ENCODE data around the gene INO80D. TPM values are rescaled to one million over a fixed set of nuclear protein-coding genes. Genes with fewer than 3 reads are reported as not detected.
"Not testable (repeated sequence)": the region's sequence is repeated elsewhere in the genome, so short reads cannot be mapped to it uniquely, and the experiment has no call there.

INO80D gene
- polyA plus RNA-seq (2013, experiment 1 of 2), result 2.8 TPM
- 2.7 TPM for polyA plus RNA-seq (2013, experiment 2 of 2)

DNA sequence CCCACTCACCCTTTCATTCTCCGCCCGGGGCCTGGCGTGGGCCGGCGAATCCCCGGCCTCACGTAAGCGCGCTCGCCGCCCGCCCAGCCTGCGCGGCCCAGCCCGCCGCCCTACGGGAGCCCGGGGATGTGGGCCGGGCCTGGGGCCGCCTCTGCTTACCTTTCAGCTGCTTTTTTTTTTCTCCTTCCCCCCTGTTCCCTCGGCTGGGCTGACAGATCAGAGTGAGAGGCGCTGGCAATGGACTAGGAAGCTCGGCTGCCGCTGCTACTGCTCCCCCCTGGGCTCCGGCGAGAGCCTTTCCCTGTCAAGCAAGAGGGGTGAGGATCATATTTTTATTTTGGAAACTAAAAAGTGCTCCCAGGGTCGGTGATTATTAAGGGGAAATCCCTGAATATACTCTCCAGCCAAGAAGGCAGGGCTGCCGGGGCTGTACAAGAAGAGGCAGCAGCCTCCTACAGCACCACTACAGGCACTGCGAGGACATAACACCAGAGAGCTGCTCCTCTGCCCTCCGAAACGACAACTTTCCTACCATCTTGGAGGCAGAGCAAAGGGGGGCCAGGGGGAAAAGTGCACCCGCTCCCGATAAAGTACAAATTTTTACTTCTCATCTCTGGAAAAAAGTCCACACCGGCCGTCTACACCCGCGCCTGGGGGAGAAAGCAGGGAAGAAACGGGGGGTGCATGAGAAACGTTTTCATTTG, at the start of gene INO80D:
Gene INO80D (minus strand): TSS at position 433 of the 704 bp plus-strand sequence. CDS start 23,158 bp downstream, outside the sequence.
- peak within 1 kb of the TSS; percentile 23 for H2BK120ac ChIP-seq (ENCODE audit: low read depth, low read length)
- H3K9me3 ChIP-seq (ENCODE audit: control insufficient read depth, low read length), result no peaks in the 10 kb centered on the region
- H3K18ac ChIP-seq (ENCODE audit: low read depth in 1 of 2, low read length in 2 of 2), result peak within 1 kb of the TSS; percentile 94
- H3K79me1 ChIP-seq (replicated peaks; ENCODE audit: low read length, poor library complexity, severe bottlenecking), result peaks cover 4% of the 10 kb centered on the region
- H3K9ac ChIP-seq (ENCODE audit: low read length), result peak within 1 kb of the TSS; percentile 98
- H3K27me3 ChIP-seq (ENCODE audit: control insufficient read depth in 1 of 2, insufficient read depth in 1 of 2, low read length in 2 of 2), result no peaks in the 10 kb centered on the region
- no peak within 1 kb of the TSS for H2BK12ac ChIP-seq (ENCODE audit: low read length in 2 of 2)
- peak within 1 kb of the TSS; percentile 91 to 94 for H3K14ac ChIP-seq (ENCODE audit: low read length in 2 of 2)
- H3K27ac ChIP-seq (ENCODE audit: low read length, poor library complexity, severe bottlenecking), result peak within 1 kb of the TSS; percentile 100
- no peak within 1 kb of the TSS for H3K23ac ChIP-seq (ENCODE audit: low read length in 2 of 2)
- H4K91ac ChIP-seq (ENCODE audit: low read length), result peak within 1 kb of the TSS; percentile 92
- H2AFZ ChIP-seq (ENCODE audit: low read depth, low read length), result peak within 1 kb of the TSS; percentile 82
- peak within 1 kb of the TSS; percentile 95 to 99 for H3K4ac ChIP-seq (ENCODE audit: low read depth in 1 of 2, low read length in 2 of 2)
- peak within 1 kb of the TSS; percentile 80 to 83 for H3K4me3 ChIP-seq (ENCODE audit: insufficient read depth in 1 of 2, low read depth in 1 of 2, low read length in 2 of 2)
- H2AK5ac ChIP-seq (ENCODE audit: low read length, severe bottlenecking), result peak within 1 kb of the TSS; percentile 87
- H3K4me1 ChIP-seq (ENCODE audit: control insufficient read depth, insufficient read depth, low read depth, low read length), result no peaks in the 10 kb centered on the region
- peaks cover 0 to 5% of the 10 kb centered on the region in 2 experiments for H3K36me3 ChIP-seq (ENCODE audit: control insufficient read depth in 1 of 2, insufficient read depth in 2 of 2, low read depth in 1 of 2, low read length in 2 of 2)
- DNase-seq, result peak; percentile 93
- H4K8ac ChIP-seq (ENCODE audit: low read length), result peak within 1 kb of the TSS; percentile 97
- H2BK15ac ChIP-seq (ENCODE audit: low read depth, poor library complexity, severe bottlenecking), result peak within 1 kb of the TSS; percentile 89
- H2BK5ac ChIP-seq (ENCODE audit: low read depth, low read length, poor library complexity, severe bottlenecking), result peak within 1 kb of the TSS; percentile 97
- H3K4me2 ChIP-seq (ENCODE audit: low read length, poor library complexity, severe bottlenecking), result peak within 1 kb of the TSS; percentile 88
- WGBS, result under 1% methylated on average over 35 of the region's 39 CpGs

DNA sequence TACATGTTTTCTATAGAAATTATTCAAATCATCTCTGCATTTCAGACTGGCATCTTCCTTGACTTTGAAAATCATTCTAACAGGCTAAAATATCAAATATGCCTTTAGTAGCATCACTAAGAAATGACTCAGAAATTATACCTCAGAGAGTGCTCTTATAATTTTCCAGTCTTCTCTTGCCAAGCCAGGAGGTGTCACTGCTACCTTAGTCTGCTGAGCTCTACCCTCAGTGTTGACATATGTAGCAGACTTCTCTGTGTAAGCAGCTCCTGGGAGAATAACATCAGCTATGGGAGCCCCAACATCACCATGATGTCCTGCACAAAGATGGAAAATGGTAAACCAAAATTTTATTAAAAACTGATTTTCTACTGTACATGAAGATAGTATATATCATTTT, 41.7 kb upstream of the INO80D start:
- DNase-seq, result no peak
- H2BK120ac ChIP-seq (ENCODE audit: low read depth, low read length), result no peak overlapping the region
- no peak overlapping the region for H3K9ac ChIP-seq (ENCODE audit: low read length)
- no peaks in the 10 kb centered on the region for H3K27me3 ChIP-seq (ENCODE audit: control insufficient read depth in 1 of 2, insufficient read depth in 1 of 2, low read length in 2 of 2)
- no peak overlapping the region for H2BK5ac ChIP-seq (ENCODE audit: low read depth, low read length, poor library complexity, severe bottlenecking)
- no peak overlapping the region for H2AK5ac ChIP-seq (ENCODE audit: low read length, severe bottlenecking)
- H3K79me1 ChIP-seq (replicated peaks; ENCODE audit: low read length, poor library complexity, severe bottlenecking), result peaks cover 8% of the 10 kb centered on the region
- H4K8ac ChIP-seq (ENCODE audit: low read length), result no peak overlapping the region
- no peak overlapping the region for H3K4me3 ChIP-seq (ENCODE audit: insufficient read depth in 1 of 2, low read depth in 1 of 2, low read length in 2 of 2)
- H3K27ac ChIP-seq (ENCODE audit: low read length, poor library complexity, severe bottlenecking), result no peak overlapping the region
- no peak overlapping the region for H3K4me2 ChIP-seq (ENCODE audit: low read length, poor library complexity, severe bottlenecking)
- H3K4me1 ChIP-seq (ENCODE audit: control insufficient read depth, insufficient read depth, low read depth, low read length), result peaks cover 2% of the 10 kb centered on the region
- H2AFZ ChIP-seq (ENCODE audit: low read depth, low read length), result no peak overlapping the region
- no peak overlapping the region for H2BK15ac ChIP-seq (ENCODE audit: low read depth, poor library complexity, severe bottlenecking)
- H3K14ac ChIP-seq (ENCODE audit: low read length in 2 of 2), result no peak overlapping the region
- no peak overlapping the region for H3K23ac ChIP-seq (ENCODE audit: low read length in 2 of 2)
- no peaks in the 10 kb centered on the region for H3K9me3 ChIP-seq (ENCODE audit: control insufficient read depth, low read length)
- H3K4ac ChIP-seq (ENCODE audit: low read depth in 1 of 2, low read length in 2 of 2), result no peak overlapping the region
- no peak overlapping the region for H4K91ac ChIP-seq (ENCODE audit: low read length)
- H2BK12ac ChIP-seq (ENCODE audit: low read length in 2 of 2), result no peak overlapping the region
- H3K18ac ChIP-seq (ENCODE audit: low read depth in 1 of 2, low read length in 2 of 2), result no peak overlapping the region
- peaks cover 27 to 89% of the 10 kb centered on the region in 2 experiments for H3K36me3 ChIP-seq (ENCODE audit: control insufficient read depth in 1 of 2, insufficient read depth in 2 of 2, low read depth in 1 of 2, low read length in 2 of 2)

DNA sequence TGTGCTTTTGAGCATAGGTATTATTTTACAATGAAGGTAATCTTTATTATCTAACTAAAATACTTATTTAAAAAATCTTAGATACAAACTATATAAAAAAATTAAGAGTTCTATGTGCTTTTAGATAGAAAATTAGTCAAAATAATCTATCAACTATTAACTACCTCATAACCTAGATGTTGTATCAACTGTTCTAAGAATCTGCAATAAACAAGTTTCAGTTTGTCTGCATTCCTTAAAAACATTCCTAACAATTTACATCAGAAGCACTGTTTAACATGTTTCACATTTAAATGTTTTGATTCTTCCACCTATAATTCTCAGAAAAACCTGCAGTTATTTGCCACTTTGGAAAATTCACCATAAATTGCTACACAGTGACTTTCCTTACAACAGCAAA, 39.9 kb upstream of the INO80D start:
- no peak overlapping the region for H2AK5ac ChIP-seq (ENCODE audit: low read length, severe bottlenecking)
- no peak overlapping the region for H3K4me2 ChIP-seq (ENCODE audit: low read length, poor library complexity, severe bottlenecking)

DNA sequence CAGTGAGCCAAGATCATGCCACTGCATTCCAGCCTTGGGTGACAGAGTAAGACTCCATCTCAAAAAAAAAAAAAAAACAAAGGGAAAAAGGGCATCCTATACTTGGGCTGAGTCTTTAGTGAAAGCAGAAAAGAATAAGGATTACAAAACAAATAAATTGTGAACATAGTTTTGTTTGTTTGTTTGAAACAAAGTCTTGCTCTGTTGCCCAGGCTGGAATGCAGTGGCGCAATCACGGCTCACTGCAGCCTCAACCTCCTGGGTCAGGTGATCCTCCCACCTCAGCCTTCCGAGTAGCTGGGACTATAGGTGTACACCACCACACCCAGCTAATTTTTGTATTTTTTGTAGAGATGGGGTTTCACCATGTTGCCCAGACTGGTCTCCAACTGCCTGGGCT, 36.6 kb upstream of the INO80D start:
- H3K4me3 ChIP-seq (ENCODE audit: insufficient read depth in 1 of 2, low read depth in 1 of 2, low read length in 2 of 2); H4K91ac ChIP-seq (ENCODE audit: low read length); H2BK15ac ChIP-seq (ENCODE audit: low read depth, poor library complexity, severe bottlenecking); H4K8ac ChIP-seq (ENCODE audit: low read length); H2BK5ac ChIP-seq (ENCODE audit: low read depth, low read length, poor library complexity, severe bottlenecking); H3K79me1 ChIP-seq (replicated peaks; ENCODE audit: low read length, poor library complexity, severe bottlenecking); H2BK120ac ChIP-seq (ENCODE audit: low read depth, low read length); H3K14ac ChIP-seq (ENCODE audit: low read length in 2 of 2); H3K9me3 ChIP-seq (ENCODE audit: control insufficient read depth, low read length); DNase-seq; H3K27me3 ChIP-seq (ENCODE audit: control insufficient read depth in 1 of 2, insufficient read depth in 1 of 2, low read length in 2 of 2); H3K23ac ChIP-seq (ENCODE audit: low read length in 2 of 2); H3K18ac ChIP-seq (ENCODE audit: low read depth in 1 of 2, low read length in 2 of 2); H3K9ac ChIP-seq (ENCODE audit: low read length); H3K4ac ChIP-seq (ENCODE audit: low read depth in 1 of 2, low read length in 2 of 2); H2AK5ac ChIP-seq (ENCODE audit: low read length, severe bottlenecking); H2AFZ ChIP-seq (ENCODE audit: low read depth, low read length); H3K27ac ChIP-seq (ENCODE audit: low read length, poor library complexity, severe bottlenecking); H2BK12ac ChIP-seq (ENCODE audit: low read length in 2 of 2); H3K4me1 ChIP-seq (ENCODE audit: control insufficient read depth, insufficient read depth, low read depth, low read length); H3K4me2 ChIP-seq (ENCODE audit: low read length, poor library complexity, severe bottlenecking): not testable (repeated sequence)
- peaks cover 23 to 88% of the 10 kb centered on the region in 2 experiments for H3K36me3 ChIP-seq (ENCODE audit: control insufficient read depth in 1 of 2, insufficient read depth in 2 of 2, low read depth in 1 of 2, low read length in 2 of 2)
- WGBS, result 100% methylated on average over 2 of the region's 3 CpGs

More for the DNA sequence above, 39.9 kb upstream of the INO80D start:
- no peaks in the 10 kb centered on the region for H3K9me3 ChIP-seq (ENCODE audit: control insufficient read depth, low read length)
- H3K23ac ChIP-seq (ENCODE audit: low read length in 2 of 2), result no peak overlapping the region
- no peak overlapping the region for H3K14ac ChIP-seq (ENCODE audit: low read length in 2 of 2)
- peaks cover 2% of the 10 kb centered on the region for H3K4me1 ChIP-seq (ENCODE audit: control insufficient read depth, insufficient read depth, low read depth, low read length)
- H2BK15ac ChIP-seq (ENCODE audit: low read depth, poor library complexity, severe bottlenecking), result no peak overlapping the region
- no peak overlapping the region for H3K4me3 ChIP-seq (ENCODE audit: insufficient read depth in 1 of 2, low read depth in 1 of 2, low read length in 2 of 2)
- H4K8ac ChIP-seq (ENCODE audit: low read length), result no peak overlapping the region
- H3K27ac ChIP-seq (ENCODE audit: low read length, poor library complexity, severe bottlenecking), result peak overlapping the region; percentile 72
- no peak overlapping the region for H2BK12ac ChIP-seq (ENCODE audit: low read length in 2 of 2)
- H3K4ac ChIP-seq (ENCODE audit: low read depth in 1 of 2, low read length in 2 of 2), result no peak overlapping the region
- no peak overlapping the region for H3K18ac ChIP-seq (ENCODE audit: low read depth in 1 of 2, low read length in 2 of 2)
- H3K79me1 ChIP-seq (replicated peaks; ENCODE audit: low read length, poor library complexity, severe bottlenecking), result peaks cover 6% of the 10 kb centered on the region
- no peaks in the 10 kb centered on the region for H3K27me3 ChIP-seq (ENCODE audit: control insufficient read depth in 1 of 2, insufficient read depth in 1 of 2, low read length in 2 of 2)
- DNase-seq, result no peak
- no peak overlapping the region for H2AFZ ChIP-seq (ENCODE audit: low read depth, low read length)
- no peak overlapping the region for H2BK5ac ChIP-seq (ENCODE audit: low read depth, low read length, poor library complexity, severe bottlenecking)
- H2BK120ac ChIP-seq (ENCODE audit: low read depth, low read length), result no peak overlapping the region
- peaks cover 27 to 91% of the 10 kb centered on the region in 2 experiments for H3K36me3 ChIP-seq (ENCODE audit: control insufficient read depth in 1 of 2, insufficient read depth in 2 of 2, low read depth in 1 of 2, low read length in 2 of 2)
- no peak overlapping the region for H3K9ac ChIP-seq (ENCODE audit: low read length)
- no peak overlapping the region for H4K91ac ChIP-seq (ENCODE audit: low read length)

Measured in mesenchymal stem cell (in vitro differentiated cells and primary cell).